MM.1S (cell line): Measurements from ENCODE around the gene RPH3AL.

ENCODE experiments used
- CTCF ChIP-seq: fragments of 300-600 bp; sonication (generic); IDR thresholded peaks from 2 replicates; pipeline ENCODE4 v1.5.1; 2016; ENCODE audit warnings: antibody characterized with exemption, low read length, mixed read lengths
- EZH2 ChIP-seq: fragments of 300-600 bp; sonication (generic); optimal IDR thresholded peaks from 2 replicates; pipeline ENCODE3; 2017; ENCODE audit warnings: low read depth, mild to moderate bottlenecking, antibody characterized with exemption, low read length, mixed read lengths
- EZH2phosphoT487 ChIP-seq: fragments of 300-600 bp; sonication (generic); IDR thresholded peaks from 2 replicates; pipeline ENCODE4 v1.6.1; 2018; ENCODE audit warnings: antibody characterized with exemption, low read length

GRCh38 chr17:358491-359151 is 6.0 kb upstream of the RPH3AL start:
- TF ChIP-seq CTCF: no peak
- TF ChIP-seq EZH2: no peak
- TF ChIP-seq EZH2phosphoT487: no peak
